HepG2 (cell line): ENCODE data around the gene LHX3.

Source experiments
- BRD4 ChIP-seq: sonication (generic); formaldehyde crosslinking; IDR thresholded peaks from 2 replicates; pipeline ENCODE4 v1.4.0; 2020; ENCODE audit warnings: missing genetic modification reagents
- EP300 ChIP-seq, 3 experiments: sonication (generic) in 1 of 3; formaldehyde crosslinking in 1 of 3; IDR thresholded peaks; 2 replicates each; pipeline versions ENCODE4 v1.5.1 to v1.6.1; 2011 to 2020; ENCODE audit warnings: low read depth in 2 of 3, low read length in 2 of 3, borderline replicate concordance in 1 of 3, improper control_type of control experiment in 1 of 3, mild to moderate bottlenecking in 1 of 3, missing genetic modification reagents in 1 of 3, moderate library complexity in 1 of 3
- ESRRA ChIP-seq: sonication (generic); formaldehyde crosslinking; IDR thresholded peaks from 2 replicates; pipeline ENCODE4 v1.5.1; 2020; ENCODE audit warnings: mild to moderate bottlenecking, low read depth, missing genetic modification reagents
- FOXP4 ChIP-seq: sonication (generic); formaldehyde crosslinking; IDR thresholded peaks from 2 replicates; pipeline ENCODE4 v1.4.0; 2020; ENCODE audit warnings: missing genetic modification reagents
- PHF20 ChIP-seq: sonication (generic); formaldehyde crosslinking; IDR thresholded peaks from 2 replicates; pipeline ENCODE4 v1.5.0; 2020; ENCODE audit warnings: mild to moderate bottlenecking, missing genetic modification reagents
- ZNF136 ChIP-seq: sonication (generic); formaldehyde crosslinking; IDR thresholded peaks from 2 replicates; pipeline ENCODE4 v1.8.1; 2022; ENCODE audit warnings: low read depth, mild to moderate bottlenecking, moderate library complexity, missing genetic modification reagents
- ZNF253 ChIP-seq: sonication (generic); formaldehyde crosslinking; IDR thresholded peaks from 2 replicates; pipeline ENCODE4 v1.8.0; 2022; ENCODE audit warnings: mild to moderate bottlenecking, missing genetic modification reagents, borderline replicate concordance

GRCh38 chr9:136152931-136153330 is 52.0 kb downstream of the LHX3 start:
- no peak for TF ChIP-seq BRD4 (CRISPR knock-in tag)
- no peak for TF ChIP-seq FOXP4
- no peak for TF ChIP-seq EP300 (IDR thresholded peaks at IDR 0.05; ENCODE audit: low read depth in 2 of 2, low read length in 2 of 2)
- TF ChIP-seq EP300 (CRISPR knock-in tag; IDR thresholded peaks at IDR 0.05; ENCODE audit: borderline replicate concordance) = no peak
- TF ChIP-seq ZNF136 = no peak
- no peak for TF ChIP-seq ESRRA
- TF ChIP-seq PHF20 (CRISPR knock-in tag) = no peak
- TF ChIP-seq ZNF253 = no peak
